MM.1S (cell line): ENCODE data around the gene ZMIZ1.

Source experiments
- DNase-seq: peaks from one replicate; pipeline ENCODE4 v3.0.0-alpha.2; 2015
- H2AFZ ChIP-seq: fragments of 300-600 bp; sonication (generic); 2 replicates; pipeline ENCODE4 v1.6.0; 2016; ENCODE audit warnings: antibody characterized with exemption, low read length
- H3F3A ChIP-seq: fragments of 300-600 bp; sonication (generic); 2 replicates; pipeline ENCODE4 v1.6.1; 2016; ENCODE audit warnings: mild to moderate bottlenecking, antibody characterized with exemption, low read length, moderate library complexity, mixed read lengths; ENCODE audit not compliant: insufficient read depth
- H3K27ac ChIP-seq: fragments of 300-600 bp; sonication (generic); 2 replicates; pipeline ENCODE4 v1.5.1; 2016; ENCODE audit warnings: mild to moderate bottlenecking, low read length
- H3K27me3 ChIP-seq: fragments of 300-600 bp; sonication (generic); replicated peaks from 2 replicates; pipeline ENCODE4 v1.6.0; 2016; ENCODE audit warnings: low read length; ENCODE audit not compliant: insufficient read depth
- H3K36me3 ChIP-seq: fragments of 300-600 bp; sonication (generic); replicated peaks from 2 replicates; pipeline ENCODE4 v1.6.1; 2016; ENCODE audit warnings: mild to moderate bottlenecking, low read length, mixed read lengths; ENCODE audit not compliant: insufficient read depth
- H3K4me1 ChIP-seq: fragments of 300-600 bp; sonication (generic); 2 replicates; pipeline ENCODE4 v1.6.1; 2016; ENCODE audit warnings: low read length, mixed read lengths
- H3K4me2 ChIP-seq: fragments of 300-600 bp; sonication (generic); 2 replicates; pipeline ENCODE4 v1.6.0; 2016; ENCODE audit warnings: low read depth, low read length
- H3K4me3 ChIP-seq: fragments of 300-600 bp; sonication (generic); 2 replicates; pipeline ENCODE4 v1.5.1; 2016; ENCODE audit warnings: low read length, mixed read lengths
- H3K79me2 ChIP-seq: fragments of 300-600 bp; sonication (generic); 2 replicates; pipeline ENCODE4 v1.6.1; 2016; ENCODE audit warnings: mixed run types, low read length, mixed read lengths
- H3K9ac ChIP-seq: fragments of 300-600 bp; sonication (generic); 2 replicates; pipeline ENCODE4 v1.6.1; 2016; ENCODE audit warnings: low read length, mixed read lengths
- H3K9me2 ChIP-seq: fragments of 300-600 bp; sonication (generic); replicated peaks from 2 replicates; pipeline ENCODE4 v1.6.1; 2016; ENCODE audit warnings: mild to moderate bottlenecking, low read length, mixed read lengths; ENCODE audit not compliant: insufficient read depth
- H3K9me3 ChIP-seq: fragments of 300-600 bp; sonication (generic); replicated peaks from 2 replicates; pipeline ENCODE4 v1.6.1; 2016; ENCODE audit warnings: mild to moderate bottlenecking, low read length, mixed read lengths; ENCODE audit not compliant: insufficient read depth
- H4K20me1 ChIP-seq: fragments of 300-600 bp; sonication (generic); 2 replicates; pipeline ENCODE4 v1.6.1; 2016; ENCODE audit warnings: mild to moderate bottlenecking, low read length, moderate library complexity, mixed read lengths; ENCODE audit not compliant: insufficient read depth
- EZH2 ChIP-seq: fragments of 300-600 bp; sonication (generic); optimal IDR thresholded peaks from 2 replicates; pipeline ENCODE3; 2017; ENCODE audit warnings: low read depth, mild to moderate bottlenecking, antibody characterized with exemption, low read length, mixed read lengths
- EZH2phosphoT487 ChIP-seq: fragments of 300-600 bp; sonication (generic); IDR thresholded peaks from 2 replicates; pipeline ENCODE4 v1.6.1; 2018; ENCODE audit warnings: antibody characterized with exemption, low read length
- TF ChIP-seq, protein P1 (sequence below): fragments of 300-600 bp; sonication (generic); IDR thresholded peaks from 2 replicates; pipeline ENCODE4 v1.5.1; 2016; ENCODE audit warnings: antibody characterized with exemption, low read length, mixed read lengths

The ZMIZ1 gene

DNA sequence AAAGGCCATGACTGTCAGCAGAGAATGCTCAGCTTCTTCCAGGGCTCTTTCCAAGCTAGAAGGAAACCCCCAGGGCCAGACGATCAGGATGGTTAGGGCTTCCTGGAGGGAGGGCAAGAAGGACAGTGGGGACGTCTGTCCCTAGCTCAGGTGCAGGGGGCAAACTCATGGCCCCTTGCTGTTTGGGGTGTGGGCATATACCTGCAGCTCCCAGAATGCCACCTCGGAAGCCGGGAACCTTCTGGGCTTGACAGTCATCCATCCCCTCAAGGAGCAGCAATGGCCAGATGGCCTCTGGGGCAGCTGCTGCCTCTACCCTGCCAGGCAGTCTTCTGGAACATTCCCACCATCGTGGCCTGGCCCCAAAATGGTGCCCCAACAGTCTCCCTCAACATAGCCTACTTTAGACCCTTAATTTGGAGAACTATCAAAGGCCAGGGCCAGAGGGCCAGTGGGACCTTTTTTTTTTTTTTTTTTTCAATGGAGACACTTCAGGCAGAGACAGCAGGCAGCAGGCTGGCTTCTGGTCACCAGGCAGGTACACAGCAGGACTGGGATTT is 40.2 kb upstream of the ZMIZ1 start:
- H2AFZ ChIP-seq = no peak overlapping the region
- no peaks in the 10 kb centered on the region for H3K9me2 ChIP-seq
- peaks cover 11% of the 10 kb centered on the region for H3K4me1 ChIP-seq
- no peaks in the 10 kb centered on the region for H3K27me3 ChIP-seq
- no peaks in the 10 kb centered on the region for H3K36me3 ChIP-seq
- TF ChIP-seq EZH2phosphoT487 (no peak), EZH2 (no peak)
- H3K4me3 ChIP-seq = no peak overlapping the region
- DNase-seq = no peak
- H3K9ac ChIP-seq = no peak overlapping the region
- no peak overlapping the region for H3K4me2 ChIP-seq
- H4K20me1 ChIP-seq = no peaks in the 10 kb centered on the region
- no peaks in the 10 kb centered on the region for H3K79me2 ChIP-seq
- H3K27ac ChIP-seq = no peak overlapping the region
- H3F3A ChIP-seq = no peaks in the 10 kb centered on the region
- no peaks in the 10 kb centered on the region for H3K9me3 ChIP-seq

GRCh38 chr10:79029478-79030390 is 39.0 kb upstream of the ZMIZ1 start:
- Histone ChIP-seq H3K9me3 (no peaks in the 10 kb centered on the region), H3F3A (no peaks in the 10 kb centered on the region), H2AFZ (no peak overlapping the region), H3K9me2 (no peaks in the 10 kb centered on the region), H3K9ac (no peak overlapping the region), H3K4me2 (no peak overlapping the region), H3K4me1 (no peaks in the 10 kb centered on the region), H3K4me3 (no peak overlapping the region), H3K27ac (no peak overlapping the region), H3K27me3 (no peaks in the 10 kb centered on the region), H3K36me3 (no peaks in the 10 kb centered on the region), H4K20me1 (no peaks in the 10 kb centered on the region), H3K79me2 (no peaks in the 10 kb centered on the region)
- TF ChIP-seq EZH2phosphoT487 = no peak
- TF ChIP-seq, protein P1, sequence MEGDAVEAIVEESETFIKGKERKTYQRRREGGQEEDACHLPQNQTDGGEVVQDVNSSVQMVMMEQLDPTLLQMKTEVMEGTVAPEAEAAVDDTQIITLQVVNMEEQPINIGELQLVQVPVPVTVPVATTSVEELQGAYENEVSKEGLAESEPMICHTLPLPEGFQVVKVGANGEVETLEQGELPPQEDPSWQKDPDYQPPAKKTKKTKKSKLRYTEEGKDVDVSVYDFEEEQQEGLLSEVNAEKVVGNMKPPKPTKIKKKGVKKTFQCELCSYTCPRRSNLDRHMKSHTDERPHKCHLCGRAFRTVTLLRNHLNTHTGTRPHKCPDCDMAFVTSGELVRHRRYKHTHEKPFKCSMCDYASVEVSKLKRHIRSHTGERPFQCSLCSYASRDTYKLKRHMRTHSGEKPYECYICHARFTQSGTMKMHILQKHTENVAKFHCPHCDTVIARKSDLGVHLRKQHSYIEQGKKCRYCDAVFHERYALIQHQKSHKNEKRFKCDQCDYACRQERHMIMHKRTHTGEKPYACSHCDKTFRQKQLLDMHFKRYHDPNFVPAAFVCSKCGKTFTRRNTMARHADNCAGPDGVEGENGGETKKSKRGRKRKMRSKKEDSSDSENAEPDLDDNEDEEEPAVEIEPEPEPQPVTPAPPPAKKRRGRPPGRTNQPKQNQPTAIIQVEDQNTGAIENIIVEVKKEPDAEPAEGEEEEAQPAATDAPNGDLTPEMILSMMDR = no peak
- no peak for TF ChIP-seq EZH2
- no peak for DNase-seq

- H3K4me1 ChIP-seq = no peaks in the 10 kb centered on the region
- H3F3A ChIP-seq = no peaks in the 10 kb centered on the region
- H3K4me3 ChIP-seq = no peak overlapping the region
- no peak overlapping the region for H2AFZ ChIP-seq
- H3K27me3 ChIP-seq = no peaks in the 10 kb centered on the region
- H3K9me3 ChIP-seq = no peaks in the 10 kb centered on the region
- TF ChIP-seq EZH2phosphoT487 (no peak), EZH2 (no peak)
- TF ChIP-seq, protein P1 = no peak
- no peak overlapping the region for H3K27ac ChIP-seq
- no peak overlapping the region for H3K9ac ChIP-seq
- DNase-seq = no peak
- H3K79me2 ChIP-seq = no peaks in the 10 kb centered on the region
- no peaks in the 10 kb centered on the region for H3K9me2 ChIP-seq
- H3K36me3 ChIP-seq = no peaks in the 10 kb centered on the region
- no peak overlapping the region for H3K4me2 ChIP-seq
- no peaks in the 10 kb centered on the region for H4K20me1 ChIP-seq
These were observed 38.1 kb upstream of the ZMIZ1 start for GRCh38 chr10:79030705-79031104.
